Neural progenitor cell (in vitro differentiated cells): ENCODE data around the gene PRX.

Source experiments
- CTCF ChIP-seq: fragments of 200-600 bp; sonication (generic); IDR thresholded peaks from 2 replicates; pipeline ENCODE4 v1.5.1; 2017; ENCODE audit warnings: antibody characterized with exemption, mild to moderate bottlenecking
- EZH2 ChIP-seq: fragments of 200-600 bp; sonication (generic); IDR thresholded peaks from 2 replicates; pipeline ENCODE4 v1.6.1; 2017; ENCODE audit warnings: antibody characterized with exemption, mild to moderate bottlenecking, moderate library complexity
- EZH2phosphoT487 ChIP-seq: fragments of 200-600 bp; sonication (generic); IDR thresholded peaks from 2 replicates; pipeline ENCODE4 v1.6.1; 2017; ENCODE audit warnings: antibody characterized with exemption

- TF ChIP-seq CTCF: no peak
- TF ChIP-seq EZH2phosphoT487: no peak
- no peak for TF ChIP-seq EZH2
Observed at GRCh38 chr19:40396886-40397567, 16.2 kb downstream of the PRX start.
